SK-N-MC (cell line): ENCODE data around the gene PAX7.

ENCODE experiments used
- DNase-seq: peaks from one replicate; pipeline ENCODE4 v3.0.0-alpha.2; 2011; ENCODE audit warnings: low read depth, low spot score
- H3K27ac ChIP-seq: fragments of 200-600 bp; sonication (generic); 2 replicates; pipeline ENCODE4 v1.5.1; 2016; ENCODE audit warnings: mixed run types
- H3K36me3 ChIP-seq: fragments of 200-600 bp; sonication (generic); 2 replicates; pipeline ENCODE4 v1.6.1; 2017; ENCODE audit warnings: antibody characterized with exemption, low read length, mixed read lengths; ENCODE audit not compliant: insufficient read depth
- H3K4me3 ChIP-seq: fragments of 200-600 bp; sonication (generic); 2 replicates; pipeline ENCODE4 v1.5.1; 2016
- H3K9ac ChIP-seq: fragments of 200-600 bp; sonication (generic); 2 replicates; pipeline ENCODE4 v1.8.0; 2017; ENCODE audit warnings: mixed run types, mixed read lengths; ENCODE audit not compliant: insufficient read length
- H3K9me3 ChIP-seq: fragments of 200-600 bp; sonication (generic); 2 replicates; pipeline ENCODE4 v1.6.1; 2017; ENCODE audit warnings: low read depth, mild to moderate bottlenecking, antibody characterized with exemption, low read length, moderate library complexity, mixed read lengths
- EZH2 ChIP-seq: fragments of 200-600 bp; sonication (generic); IDR thresholded peaks from one replicate; pipeline ENCODE4 v1.6.1; 2017; ENCODE audit warnings: antibody characterized with exemption
- FOXP2 ChIP-seq: optimal IDR thresholded peaks from 2 replicates; pipeline ENCODE3; 2011; ENCODE audit warnings: mild to moderate bottlenecking, moderate library complexity; ENCODE audit not compliant: insufficient read depth; ENCODE audit errors: extremely low read length, control extremely low read depth
- POLR2AphosphoS5 ChIP-seq: IDR thresholded peaks from 2 replicates; pipeline ENCODE4 v1.6.1; 2012; ENCODE audit warnings: mild to moderate bottlenecking, low read depth, low read length, borderline replicate concordance

The PAX7 gene

GRCh38 chr1:18637962-18638834 lies 7.6 kb downstream of the PAX7 start:
- no peak for DNase-seq
- H3K36me3 ChIP-seq, result peaks cover 51% of the 10 kb centered on the region
- H3K4me3 ChIP-seq, result peak overlapping the region; percentile 79
- peak overlapping the region; percentile 76 for H3K27ac ChIP-seq
- TF ChIP-seq EZH2 (no peak), POLR2AphosphoS5 (no peak), FOXP2 (no peak)
- H3K9me3 ChIP-seq, result no peaks in the 10 kb centered on the region
- H3K9ac ChIP-seq, result no peak overlapping the region

- H3K36me3 ChIP-seq, result peaks cover 48% of the 10 kb centered on the region
- TF ChIP-seq POLR2AphosphoS5 (peak; percentile 40; the same call in 1 of the 2 replicates), FOXP2 (no peak)
- H3K9me3 ChIP-seq, result no peaks in the 10 kb centered on the region
- no peak for DNase-seq
- peak overlapping the region; percentile 4 for H3K9ac ChIP-seq
- peak overlapping the region; percentile 79 for H3K4me3 ChIP-seq
- peak overlapping the region; percentile 76 for H3K27ac ChIP-seq
Measured at GRCh38 chr1:18638835-18639364, 8.3 kb downstream of the PAX7 start.

GRCh38 chr1:18639368-18640055 lies 8.9 kb downstream of the PAX7 start:
- peak overlapping the region; percentile 79 for H3K4me3 ChIP-seq
- H3K9me3 ChIP-seq, result no peaks in the 10 kb centered on the region
- no peak for DNase-seq
- H3K27ac ChIP-seq, result peak overlapping the region; percentile 76
- peak overlapping the region; percentile 4 for H3K9ac ChIP-seq
- H3K36me3 ChIP-seq, result peaks cover 45% of the 10 kb centered on the region
- TF ChIP-seq EZH2 (no peak), FOXP2 (no peak), POLR2AphosphoS5 (no peak)

- peak overlapping the region; percentile 79 for H3K4me3 ChIP-seq
- H3K9ac ChIP-seq, result peak overlapping the region; percentile 46
- DNase-seq, result no peak
- no peaks in the 10 kb centered on the region for H3K9me3 ChIP-seq
- H3K27ac ChIP-seq, result peak overlapping the region; percentile 86
- H3K36me3 ChIP-seq, result peaks cover 41% of the 10 kb centered on the region
- TF ChIP-seq FOXP2 (no peak), POLR2AphosphoS5 (no peak; the same call in 1 of the 2 replicates), EZH2 (no peak)
Measured at GRCh38 chr1:18640228-18641004, 9.8 kb downstream of the PAX7 start.

GRCh38 chr1:18641005-18641941 lies 10.6 kb downstream of the PAX7 start:
- Histone ChIP-seq H3K4me3 (peak overlapping the region; percentile 79), H3K9me3 (no peaks in the 10 kb centered on the region), H3K9ac (peak overlapping the region; percentile 46), H3K36me3 (peaks cover 33% of the 10 kb centered on the region), H3K27ac (peak overlapping the region; percentile 86)
- no peak for TF ChIP-seq EZH2
- TF ChIP-seq POLR2AphosphoS5, result peak; percentile 17; the same call in 1 of the 2 replicates
- no peak for TF ChIP-seq FOXP2
- DNase-seq, result peak; percentile 64

DNA sequence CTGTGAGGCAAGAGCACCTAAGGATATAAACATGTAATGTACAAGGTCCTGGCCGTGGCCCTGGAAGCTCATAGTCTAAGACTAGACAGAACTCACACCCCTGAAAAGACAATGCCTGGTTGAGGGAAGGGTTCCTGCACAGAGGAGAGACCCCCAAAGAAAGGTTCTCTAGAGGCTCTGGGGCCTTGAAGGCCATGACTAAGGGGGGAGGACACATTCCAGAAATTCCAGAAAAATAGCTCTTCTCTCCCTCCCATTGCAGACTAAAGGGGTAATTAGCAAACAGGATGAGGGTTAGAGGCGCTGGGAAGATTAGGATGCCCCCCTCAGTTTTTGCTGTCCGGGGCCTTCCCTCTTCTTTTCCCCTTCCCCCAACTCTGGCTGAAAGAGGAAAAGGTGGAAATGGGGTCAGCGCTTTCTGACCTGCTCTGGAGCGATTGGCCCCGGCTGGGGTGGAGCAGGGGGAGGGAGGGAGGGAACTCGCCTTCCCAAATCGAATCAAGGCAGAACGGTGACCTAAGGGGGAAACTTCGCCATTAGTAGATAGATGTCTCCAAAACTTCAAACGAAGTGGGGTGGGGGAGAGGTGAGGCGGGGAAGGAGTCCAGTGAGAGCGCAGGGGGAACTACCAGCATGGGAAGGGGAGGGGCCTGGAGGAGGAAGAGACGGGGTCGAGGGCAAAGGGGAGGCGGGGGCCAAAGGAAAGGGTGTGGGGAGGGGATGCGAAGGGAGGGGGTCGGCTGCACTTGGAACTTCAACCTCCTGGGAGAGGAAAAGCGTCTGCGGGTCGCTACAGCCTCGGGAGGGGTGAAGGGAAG lies 11.8 kb downstream of the PAX7 start:
- H3K27ac ChIP-seq, result 0 out of 2 replicates have a peak overlapping the region, but pooled peaks have one; percentile 50
- H3K4me3 ChIP-seq, result peak overlapping the region; percentile 49; the same call in 1 of the 2 replicates
- no peaks in the 10 kb centered on the region for H3K9me3 ChIP-seq
- no peak for DNase-seq
- peaks cover 27% of the 10 kb centered on the region for H3K36me3 ChIP-seq
- TF ChIP-seq FOXP2, result no peak
- TF ChIP-seq POLR2AphosphoS5, result no peak
- no peak for TF ChIP-seq EZH2
- H3K9ac ChIP-seq, result no peak overlapping the region
